ENCODE data around the gene FOLR3. TPM values are rescaled to one million over a fixed set of nuclear protein-coding genes. Genes with fewer than 3 reads are reported as not detected.

FOLR3 gene
- total and polyA plus RNA-seq, 2 experiments from 2014 or later, result not detected

- ATAC-seq (no peak), DNase-seq (ENCODE audit: low spot score) (no peak)
- H2AFZ ChIP-seq, result no peak overlapping the region
- peak overlapping the region; percentile 82 for H3K27ac Mint-ChIP-seq
- H3K36me3 Mint-ChIP-seq (ENCODE audit: low read depth), result peaks cover 45% of the 10 kb centered on the region
- no peak overlapping the region for H3K4me3 Mint-ChIP-seq
- H3K27me3 ChIP-seq (ENCODE audit: insufficient read depth), result no peaks in the 10 kb centered on the region
- peaks cover 9% of the 10 kb centered on the region; the same call in 1 of the 2 replicates for H3F3A ChIP-seq (replicated peaks; ENCODE audit: low read depth)
- H3K36me3 ChIP-seq (ENCODE audit: insufficient read depth), result peaks cover 5% of the 10 kb centered on the region; the same call in 1 of the 2 replicates
- H3K4me1 ChIP-seq (ENCODE audit: insufficient read depth), result peaks cover 6% of the 10 kb centered on the region; the same call in 1 of the 2 replicates
- peaks cover 29% of the 10 kb centered on the region for H3K79me2 ChIP-seq (replicated peaks; ENCODE audit: insufficient read depth)
- no peaks in the 10 kb centered on the region; the same call in 1 of the 3 replicates for H3K9me3 Mint-ChIP-seq
- H3K4me1 Mint-ChIP-seq, result peaks cover 29% of the 10 kb centered on the region
- H4K20me1 ChIP-seq (replicated peaks; ENCODE audit: insufficient read depth), result peaks cover 3% of the 10 kb centered on the region
- H3K9me2 ChIP-seq (ENCODE audit: insufficient read depth), result no peaks in the 10 kb centered on the region
- H3K27ac ChIP-seq (ENCODE audit: low read depth), result no peak overlapping the region
- no peak for TF ChIP-seq JUNB (IDR thresholded peaks at IDR 0.05; ENCODE audit: unreplicated experiment)
- no peak for TF ChIP-seq ETS1 (IDR thresholded peaks at IDR 0.05)
- no peak overlapping the region for H3K4me2 ChIP-seq
- H3K4me3 ChIP-seq, result no peak overlapping the region
- H3K27me3 Mint-ChIP-seq (ENCODE audit: insufficient read depth, low read depth, poor library complexity), result peaks cover 14% of the 10 kb centered on the region
Measured at GRCh38 chr11:72100462-72100861, 35.1 kb upstream of the FOLR3 start.

DNA sequence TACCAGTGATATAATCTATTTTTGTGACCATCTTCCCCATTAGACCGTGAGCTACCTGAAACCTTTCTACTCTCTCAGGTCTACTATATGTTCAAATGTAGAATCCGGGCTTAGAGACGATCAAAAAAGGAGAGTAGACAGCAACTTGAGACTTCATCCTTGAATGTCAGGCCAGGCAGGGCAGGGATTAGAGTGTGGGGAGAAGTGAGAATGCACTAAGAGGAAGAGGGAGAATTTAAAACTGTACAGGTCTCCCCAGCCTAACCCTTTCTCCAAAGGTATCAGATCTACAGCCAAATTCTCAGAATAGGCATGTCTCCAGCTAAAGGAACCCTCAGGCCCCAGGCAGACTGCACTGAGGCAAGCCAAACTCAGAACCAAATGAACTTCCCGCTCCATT is 33.4 kb upstream of the FOLR3 start:
- peak overlapping the region; percentile 88 for H3K27ac ChIP-seq (ENCODE audit: low read depth)
- no peak overlapping the region for H2AFZ ChIP-seq
- peaks cover 6% of the 10 kb centered on the region; the same call in 1 of the 2 replicates for H3K4me1 ChIP-seq (ENCODE audit: insufficient read depth)
- H3K4me1 Mint-ChIP-seq, result peaks cover 29% of the 10 kb centered on the region
- no peaks in the 10 kb centered on the region for H3K9me2 ChIP-seq (ENCODE audit: insufficient read depth)
- H3K27me3 Mint-ChIP-seq (ENCODE audit: insufficient read depth, low read depth, poor library complexity), result peaks cover 14% of the 10 kb centered on the region
- no peak for DNase-seq (ENCODE audit: low spot score)
- H3K4me3 ChIP-seq, result peak overlapping the region; percentile 99
- H4K20me1 ChIP-seq (replicated peaks; ENCODE audit: insufficient read depth), result peaks cover 3% of the 10 kb centered on the region
- H3K27me3 ChIP-seq (ENCODE audit: insufficient read depth), result no peaks in the 10 kb centered on the region
- H3K4me3 Mint-ChIP-seq, result peak overlapping the region; percentile 96
- peaks cover 9% of the 10 kb centered on the region; the same call in 1 of the 2 replicates for H3F3A ChIP-seq (replicated peaks; ENCODE audit: low read depth)
- no peak for ATAC-seq
- peaks cover 39% of the 10 kb centered on the region for H3K36me3 Mint-ChIP-seq (ENCODE audit: low read depth)
- peak overlapping the region; percentile 97 for H3K27ac Mint-ChIP-seq
- peak overlapping the region; percentile 96 for H3K4me2 ChIP-seq
- H3K9me3 Mint-ChIP-seq, result no peaks in the 10 kb centered on the region; the same call in 1 of the 3 replicates
- TF ChIP-seq EZH2 (IDR thresholded peaks at IDR 0.05; ENCODE audit: low read depth, unreplicated experiment), result no peak
- no peak for TF ChIP-seq ZNF114 (CRISPR knock-in tag; IDR thresholded peaks at IDR 0.05)
- no peak for TF ChIP-seq NANOG (IDR thresholded peaks at IDR 0.05; ENCODE audit: borderline replicate concordance)
- H3K36me3 ChIP-seq (ENCODE audit: insufficient read depth), result peaks cover 5% of the 10 kb centered on the region; the same call in 1 of the 2 replicates
- peaks cover 29% of the 10 kb centered on the region for H3K79me2 ChIP-seq (replicated peaks; ENCODE audit: insufficient read depth)

DNA sequence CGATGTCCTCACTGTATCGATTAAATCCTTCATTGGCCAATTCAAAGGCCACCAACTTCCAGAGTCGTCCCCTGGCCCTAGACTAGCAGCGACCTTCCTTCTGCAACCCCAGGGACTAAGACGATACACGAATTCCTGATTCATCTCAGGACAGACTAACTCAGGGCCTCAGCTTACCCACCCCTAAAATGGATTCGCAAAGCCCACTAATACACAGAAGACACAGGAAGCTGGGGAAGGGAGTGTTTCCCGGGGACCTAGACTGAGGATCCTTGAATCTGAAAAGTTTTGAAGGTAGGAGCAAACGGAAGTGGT is 32.9 kb upstream of the FOLR3 start:
- Mint-ChIP-seq H3K27me3 (ENCODE audit: insufficient read depth, low read depth, poor library complexity) (peaks cover 14% of the 10 kb centered on the region), H3K36me3 (ENCODE audit: low read depth) (peaks cover 36% of the 10 kb centered on the region), H3K4me1 (peaks cover 29% of the 10 kb centered on the region), H3K27ac (peak overlapping the region; percentile 97), H3K9me3 (no peaks in the 10 kb centered on the region; the same call in 1 of the 3 replicates), H3K4me3 (peak overlapping the region; percentile 96)
- Histone ChIP-seq H3K4me2 (peak overlapping the region; percentile 96), H3K79me2 (replicated peaks; ENCODE audit: insufficient read depth) (peaks cover 29% of the 10 kb centered on the region), H3K36me3 (ENCODE audit: insufficient read depth) (peaks cover 1% of the 10 kb centered on the region; the same call in 1 of the 2 replicates), H3K9me2 (ENCODE audit: insufficient read depth) (no peaks in the 10 kb centered on the region), H3K4me1 (ENCODE audit: insufficient read depth) (peaks cover 6% of the 10 kb centered on the region; the same call in 1 of the 2 replicates), H3K4me3 (peak overlapping the region; percentile 99), H3F3A (replicated peaks; ENCODE audit: low read depth) (peaks cover 9% of the 10 kb centered on the region; the same call in 1 of the 2 replicates), H3K27ac (ENCODE audit: low read depth) (peak overlapping the region; percentile 88), H3K27me3 (ENCODE audit: insufficient read depth) (no peaks in the 10 kb centered on the region), H2AFZ (no peak overlapping the region), H4K20me1 (replicated peaks; ENCODE audit: insufficient read depth) (peaks cover 2% of the 10 kb centered on the region)
- no peak for DNase-seq (ENCODE audit: low spot score)
- no peak for TF ChIP-seq JUNB (IDR thresholded peaks at IDR 0.05; ENCODE audit: unreplicated experiment)
- TF ChIP-seq ETS1 (IDR thresholded peaks at IDR 0.05), result no peak
- TF ChIP-seq, protein P1, sequence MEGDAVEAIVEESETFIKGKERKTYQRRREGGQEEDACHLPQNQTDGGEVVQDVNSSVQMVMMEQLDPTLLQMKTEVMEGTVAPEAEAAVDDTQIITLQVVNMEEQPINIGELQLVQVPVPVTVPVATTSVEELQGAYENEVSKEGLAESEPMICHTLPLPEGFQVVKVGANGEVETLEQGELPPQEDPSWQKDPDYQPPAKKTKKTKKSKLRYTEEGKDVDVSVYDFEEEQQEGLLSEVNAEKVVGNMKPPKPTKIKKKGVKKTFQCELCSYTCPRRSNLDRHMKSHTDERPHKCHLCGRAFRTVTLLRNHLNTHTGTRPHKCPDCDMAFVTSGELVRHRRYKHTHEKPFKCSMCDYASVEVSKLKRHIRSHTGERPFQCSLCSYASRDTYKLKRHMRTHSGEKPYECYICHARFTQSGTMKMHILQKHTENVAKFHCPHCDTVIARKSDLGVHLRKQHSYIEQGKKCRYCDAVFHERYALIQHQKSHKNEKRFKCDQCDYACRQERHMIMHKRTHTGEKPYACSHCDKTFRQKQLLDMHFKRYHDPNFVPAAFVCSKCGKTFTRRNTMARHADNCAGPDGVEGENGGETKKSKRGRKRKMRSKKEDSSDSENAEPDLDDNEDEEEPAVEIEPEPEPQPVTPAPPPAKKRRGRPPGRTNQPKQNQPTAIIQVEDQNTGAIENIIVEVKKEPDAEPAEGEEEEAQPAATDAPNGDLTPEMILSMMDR (conservative IDR thresholded peaks at IDR 0.05; ENCODE audit: low read depth in 2 of 2), result no peak
- no peak for TF ChIP-seq NANOG (IDR thresholded peaks at IDR 0.05; ENCODE audit: borderline replicate concordance)
- TF ChIP-seq EZH2phosphoT487 (IDR thresholded peaks at IDR 0.05; ENCODE audit: unreplicated experiment), result no peak
- TF ChIP-seq STAT1 (IDR thresholded peaks at IDR 0.05; ENCODE audit: unreplicated experiment), result no peak
- no peak for TF ChIP-seq CREB1 (CRISPR knock-in tag; IDR thresholded peaks at IDR 0.05; ENCODE audit: low read depth)
- no peak for ATAC-seq

All from GM23338 (cell line).